Neural cell (in vitro differentiated cells): ENCODE data around the gene RAET1E. TPM values are rescaled to one million over a fixed set of nuclear protein-coding genes. Genes with fewer than 3 reads are reported as not detected.

Experiments
- H2AFZ ChIP-seq: fragments of 200-600, 300-800 bp; sonication (generic), shearing (Covaris generic); 2 replicates; pipeline ENCODE4 v1.6.0; 2014; ENCODE audit warnings: low read depth, mild to moderate bottlenecking, antibody characterized with exemption, low read length, moderate library complexity
- H3F3A ChIP-seq: fragments of 200-600 bp; shearing (Covaris generic); 2 replicates; pipeline ENCODE4 v1.6.1; 2016; ENCODE audit warnings: mild to moderate bottlenecking, moderate library complexity, mixed read lengths, antibody characterized with exemption, low read length; ENCODE audit not compliant: insufficient read depth, poor library complexity, severe bottlenecking
- H3K27ac ChIP-seq: fragments of 200-600, 300-800 bp; sonication (generic), shearing (Covaris generic); 2 replicates; pipeline ENCODE4 v1.5.1; 2014; ENCODE audit warnings: mild to moderate bottlenecking, low read length, moderate library complexity
- H3K27me3 ChIP-seq: fragments of 300-800, 200-600 bp; sonication (generic), shearing (Covaris generic); 2 replicates; pipeline ENCODE4 v1.6.0; 2014; ENCODE audit warnings: mild to moderate bottlenecking, low read depth, low read length, moderate library complexity; ENCODE audit not compliant: insufficient read depth
- H3K36me3 ChIP-seq: fragments of 300-800, 200-600 bp; sonication (generic), shearing (Covaris generic); 2 replicates; pipeline ENCODE4 v1.5.1; 2014; ENCODE audit warnings: mild to moderate bottlenecking, antibody characterized with exemption, low read length, moderate library complexity; ENCODE audit not compliant: insufficient read depth
- H3K4me2 ChIP-seq: fragments of 300-800, 200-600 bp; sonication (generic), shearing (Covaris generic); 2 replicates; pipeline ENCODE4 v1.6.0; 2014; ENCODE audit warnings: mild to moderate bottlenecking, low read length
- H3K4me3 ChIP-seq: fragments of 300-800, 200-600 bp; sonication (generic), shearing (Covaris generic); 2 replicates; pipeline ENCODE4 v1.5.1; 2014; ENCODE audit warnings: mild to moderate bottlenecking, low read length, moderate library complexity
- H3K79me2 ChIP-seq: fragments of 200-600 bp; shearing (Covaris generic); replicated peaks from 2 replicates; pipeline ENCODE4 v1.6.0; 2014; ENCODE audit warnings: mild to moderate bottlenecking, low read length, moderate library complexity; ENCODE audit not compliant: insufficient read depth
- H3K9ac ChIP-seq: fragments of 300-800, 200-600 bp; sonication (generic), shearing (Covaris generic); 2 replicates; pipeline ENCODE4 v1.6.1; 2016; ENCODE audit warnings: mild to moderate bottlenecking, low read length, mixed read lengths
- H3K9me2 ChIP-seq: fragments of 200-600 bp; shearing (Covaris generic); 2 replicates; pipeline ENCODE4 v1.6.1; 2016; ENCODE audit warnings: mild to moderate bottlenecking, low read length, mixed read lengths; ENCODE audit not compliant: insufficient read depth
- H3K9me3 ChIP-seq: fragments of 200-600, 300-800 bp; sonication (generic), shearing (Covaris generic); 2 replicates; pipeline ENCODE4 v1.6.1; 2016; ENCODE audit warnings: mild to moderate bottlenecking, mixed run types, low read length, moderate library complexity, mixed read lengths
- H4K20me1 ChIP-seq: fragments of 200-600 bp; shearing (Covaris generic); 2 replicates; pipeline ENCODE4 v1.6.1; 2016; ENCODE audit warnings: mild to moderate bottlenecking, mixed run types; ENCODE audit not compliant: insufficient read depth
- EP300 ChIP-seq: fragments of 450-650 bp; conservative IDR thresholded peaks from 2 replicates; pipeline ENCODE4 v1.6.1; 2014; ENCODE audit warnings: antibody characterized with exemption, mild to moderate bottlenecking, moderate library complexity; ENCODE audit not compliant: poor library complexity, severe bottlenecking
- EZH2 ChIP-seq: fragments of 200-600, 300-800 bp; shearing (Covaris generic), sonication (generic); IDR thresholded peaks from 2 replicates; pipeline ENCODE4 v1.6.1; 2014; ENCODE audit warnings: antibody characterized with exemption, low read length, borderline replicate concordance, mild to moderate bottlenecking; ENCODE audit not compliant: insufficient read depth, poor library complexity, severe bottlenecking
- MXI1 ChIP-seq: fragments of 450-650 bp; conservative IDR thresholded peaks from 2 replicates; pipeline ENCODE4 v1.6.1; 2014; ENCODE audit warnings: antibody characterized with exemption, mild to moderate bottlenecking; ENCODE audit not compliant: poor library complexity, severe bottlenecking
- POLR2AphosphoS5 ChIP-seq: IDR thresholded peaks from 2 replicates; pipeline ENCODE4 v1.6.1; 2012
- RAD21 ChIP-seq: fragments of 450-650 bp; conservative IDR thresholded peaks from 2 replicates; pipeline ENCODE4 v1.6.1; 2014; ENCODE audit warnings: antibody characterized with exemption, mild to moderate bottlenecking, moderate library complexity
- REST ChIP-seq: IDR thresholded peaks from 2 replicates; pipeline ENCODE4 v1.6.1; 2012; ENCODE audit warnings: borderline replicate concordance
- SMC3 ChIP-seq: fragments of 450-650 bp; conservative IDR thresholded peaks from 2 replicates; pipeline ENCODE4 v1.6.1; 2014; ENCODE audit warnings: antibody characterized with exemption, mild to moderate bottlenecking, moderate library complexity; ENCODE audit not compliant: poor library complexity
- TAF1 ChIP-seq: IDR thresholded peaks from 2 replicates; pipeline ENCODE4 v1.6.1; 2012; ENCODE audit warnings: low read depth
- polyA plus RNA-seq: library from polyadenylated mRNA; depleted of rRNA; stranded (reverse); fragments of >200 nt; gene quantifications from 2 replicates; pipeline ENCODE4 v1.2.3, GENCODE V29; 2014
- TF ChIP-seq, protein P1 (sequence below): fragments of 450-650 bp; IDR thresholded peaks from 2 replicates; pipeline ENCODE4 v1.5.1; 2014; ENCODE audit warnings: antibody characterized with exemption, mild to moderate bottlenecking, moderate library complexity; ENCODE audit not compliant: poor library complexity, severe bottlenecking

Gene RAET1E
- polyA plus RNA-seq, 1 donor from 2014 or later, result not detected

- Histone ChIP-seq H3K4me2 (no peak overlapping the region), H3K36me3 (no peaks in the 10 kb centered on the region), H3K27me3 (peaks cover 86% of the 10 kb centered on the region), H4K20me1 (no peaks in the 10 kb centered on the region), H2AFZ (no peak overlapping the region), H3K79me2 (no peaks in the 10 kb centered on the region), H3F3A (no peaks in the 10 kb centered on the region), H3K9ac (no peak overlapping the region), H3K9me3 (peaks cover 4% of the 10 kb centered on the region), H3K4me3 (peak overlapping the region; percentile 30), H3K27ac (no peak overlapping the region), H3K9me2 (no peaks in the 10 kb centered on the region)
- no peak for TF ChIP-seq TAF1
- TF ChIP-seq SMC3, result peak; percentile 54
- TF ChIP-seq, protein P1, sequence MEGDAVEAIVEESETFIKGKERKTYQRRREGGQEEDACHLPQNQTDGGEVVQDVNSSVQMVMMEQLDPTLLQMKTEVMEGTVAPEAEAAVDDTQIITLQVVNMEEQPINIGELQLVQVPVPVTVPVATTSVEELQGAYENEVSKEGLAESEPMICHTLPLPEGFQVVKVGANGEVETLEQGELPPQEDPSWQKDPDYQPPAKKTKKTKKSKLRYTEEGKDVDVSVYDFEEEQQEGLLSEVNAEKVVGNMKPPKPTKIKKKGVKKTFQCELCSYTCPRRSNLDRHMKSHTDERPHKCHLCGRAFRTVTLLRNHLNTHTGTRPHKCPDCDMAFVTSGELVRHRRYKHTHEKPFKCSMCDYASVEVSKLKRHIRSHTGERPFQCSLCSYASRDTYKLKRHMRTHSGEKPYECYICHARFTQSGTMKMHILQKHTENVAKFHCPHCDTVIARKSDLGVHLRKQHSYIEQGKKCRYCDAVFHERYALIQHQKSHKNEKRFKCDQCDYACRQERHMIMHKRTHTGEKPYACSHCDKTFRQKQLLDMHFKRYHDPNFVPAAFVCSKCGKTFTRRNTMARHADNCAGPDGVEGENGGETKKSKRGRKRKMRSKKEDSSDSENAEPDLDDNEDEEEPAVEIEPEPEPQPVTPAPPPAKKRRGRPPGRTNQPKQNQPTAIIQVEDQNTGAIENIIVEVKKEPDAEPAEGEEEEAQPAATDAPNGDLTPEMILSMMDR, result peak; percentile 60
- peak; percentile 45 for TF ChIP-seq RAD21
- TF ChIP-seq EZH2, result no peak
- TF ChIP-seq POLR2AphosphoS5, result no peak
- TF ChIP-seq MXI1, result no peak
- TF ChIP-seq REST, result no peak
- no peak for TF ChIP-seq EP300
Observed at GRCh38 chr6:149925974-149926777, 28.3 kb upstream of the RAET1E start.

- no peak for TF ChIP-seq EZH2
- TF ChIP-seq SMC3, result no peak
- TF ChIP-seq REST, result no peak
- TF ChIP-seq EP300, result no peak
- TF ChIP-seq, protein P1, result no peak
- TF ChIP-seq RAD21, result no peak
- H3K9ac ChIP-seq, result no peak overlapping the region
- H3K4me3 ChIP-seq, result peak overlapping the region; percentile 30
- H3K79me2 ChIP-seq, result no peaks in the 10 kb centered on the region
- H3K27me3 ChIP-seq, result peaks cover 85% of the 10 kb centered on the region
- H2AFZ ChIP-seq, result no peak overlapping the region
- no peak overlapping the region for H3K4me2 ChIP-seq
- no peaks in the 10 kb centered on the region for H3F3A ChIP-seq
- H3K36me3 ChIP-seq, result no peaks in the 10 kb centered on the region
- H4K20me1 ChIP-seq, result no peaks in the 10 kb centered on the region
- H3K9me3 ChIP-seq, result peaks cover 4% of the 10 kb centered on the region
- H3K27ac ChIP-seq, result no peak overlapping the region
- H3K9me2 ChIP-seq, result no peaks in the 10 kb centered on the region
Observed at GRCh38 chr6:149925253-149925973, 27.5 kb upstream of the RAET1E start.
